H9 (cell line): Measurements from ENCODE around the gene SWAP70. TPM values are rescaled to one million over a fixed set of nuclear protein-coding genes. Genes with fewer than 3 reads are reported as not detected.

Experiments used
- DNase-seq: peaks from one replicate; pipeline ENCODE4 v3.0.0-alpha.2; 2017
- H2AFZ ChIP-seq: one replicate; pipeline ENCODE4 v1.6.1; 2013; ENCODE audit warnings: mild to moderate bottlenecking, low read length, control low read depth, moderate library complexity
- H2AK5ac ChIP-seq: 2 replicates; pipeline ENCODE4 v1.6.1; 2013; ENCODE audit warnings: low read length, control low read depth, mixed read lengths; ENCODE audit not compliant: insufficient read length
- H2BK120ac ChIP-seq: one replicate; pipeline ENCODE4 v1.6.1; 2013; ENCODE audit warnings: low read depth, mild to moderate bottlenecking, low read length, control low read depth, inconsistent platforms; ENCODE audit not compliant: poor library complexity, severe bottlenecking
- H2BK12ac ChIP-seq: 2 replicates; pipeline ENCODE4 v1.6.1; 2013; ENCODE audit warnings: low read length, control low read depth, mixed read lengths, low read depth; ENCODE audit not compliant: insufficient read length
- H2BK15ac ChIP-seq: 2 replicates; pipeline ENCODE4 v1.6.1; 2013; ENCODE audit warnings: low read depth, low read length, control low read depth
- H2BK20ac ChIP-seq: one replicate; pipeline ENCODE4 v1.6.1; 2013; ENCODE audit warnings: low read depth, mild to moderate bottlenecking, low read length, control low read depth, inconsistent platforms; ENCODE audit not compliant: poor library complexity, severe bottlenecking
- H2BK5ac ChIP-seq: 2 replicates; pipeline ENCODE4 v1.6.1; 2013; ENCODE audit warnings: low read length, control low read depth, mixed read lengths; ENCODE audit not compliant: insufficient read length
- H3K14ac ChIP-seq: 2 replicates; pipeline ENCODE4 v1.6.1; 2013; ENCODE audit warnings: low read length, control low read depth; ENCODE audit not compliant: insufficient read depth
- H3K18ac ChIP-seq: 2 replicates; pipeline ENCODE4 v1.6.1; 2013; ENCODE audit warnings: low read depth, mild to moderate bottlenecking, mixed read lengths, low read length, control low read depth; ENCODE audit not compliant: insufficient read length
- H3K23ac ChIP-seq: 2 replicates; pipeline ENCODE4 v1.6.1; 2013; ENCODE audit warnings: low read length, control low read depth, mixed read lengths, low read depth; ENCODE audit not compliant: insufficient read length
- H3K23me2 ChIP-seq: 2 replicates; pipeline ENCODE4 v1.6.1; 2013; ENCODE audit warnings: low read depth, mild to moderate bottlenecking, mixed read lengths, low read length, control low read depth; ENCODE audit not compliant: insufficient read length, poor library complexity, severe bottlenecking
- H3K27ac ChIP-seq: 2 replicates; pipeline ENCODE4 v1.5.1; 2013; ENCODE audit warnings: low read length, control low read depth, mixed read lengths, low read depth; ENCODE audit not compliant: insufficient read length
- H3K27me3 ChIP-seq: 2 replicates; pipeline ENCODE4 v1.6.1; 2013; ENCODE audit warnings: low read length, control low read depth, inconsistent platforms; ENCODE audit not compliant: insufficient read depth
- H3K4ac ChIP-seq: 2 replicates; pipeline ENCODE4 v1.6.1; 2013; ENCODE audit warnings: low read depth, mild to moderate bottlenecking, control low read depth, inconsistent platforms, low read length, moderate library complexity
- H3K4me1 ChIP-seq: 2 replicates; pipeline ENCODE4 v1.6.1; 2013; ENCODE audit warnings: low read length, control low read depth, inconsistent platforms; ENCODE audit not compliant: insufficient read depth
- H3K4me2 ChIP-seq: 2 replicates; pipeline ENCODE4 v1.6.1; 2013; ENCODE audit warnings: low read length, control low read depth, mixed read lengths; ENCODE audit not compliant: insufficient read length, insufficient read depth
- H3K56ac ChIP-seq: 2 replicates; pipeline ENCODE4 v1.6.1; 2013; ENCODE audit warnings: low read depth, mild to moderate bottlenecking, mixed read lengths, low read length, control low read depth; ENCODE audit not compliant: insufficient read length
- H3K79me1 ChIP-seq: 2 replicates; pipeline ENCODE4 v1.6.1; 2013; ENCODE audit warnings: low read depth, mild to moderate bottlenecking, moderate library complexity, low read length, control low read depth, inconsistent platforms; ENCODE audit not compliant: insufficient read depth, poor library complexity, severe bottlenecking
- H3K79me2 ChIP-seq: 2 replicates; pipeline ENCODE4 v1.6.1; 2013; ENCODE audit warnings: low read length, control low read depth, inconsistent platforms; ENCODE audit not compliant: insufficient read depth
- H3K9ac ChIP-seq: 2 replicates; pipeline ENCODE4 v1.6.1; 2013; ENCODE audit warnings: low read length, control low read depth, mixed read lengths; ENCODE audit not compliant: insufficient read length; ENCODE audit errors: extremely low read depth
- H3K9me3 ChIP-seq: one replicate; pipeline ENCODE4 v1.6.1; 2013; ENCODE audit warnings: low read depth, low read length, inconsistent platforms; ENCODE audit not compliant: control insufficient read depth
- H3T11ph ChIP-seq: one replicate; pipeline ENCODE4 v1.6.1; 2013; ENCODE audit warnings: mild to moderate bottlenecking, low read length, control low read depth, inconsistent platforms
- H4K20me1 ChIP-seq: one replicate; pipeline ENCODE4 v1.6.1; 2013; ENCODE audit not compliant: control insufficient read depth, insufficient read length, insufficient read depth
- H4K5ac ChIP-seq: 2 replicates; pipeline ENCODE4 v1.6.1; 2013; ENCODE audit warnings: low read depth, mild to moderate bottlenecking, mixed read lengths, low read length, control low read depth; ENCODE audit not compliant: insufficient read length
- H4K8ac ChIP-seq: replicated peaks from 2 replicates; pipeline ENCODE4 v1.6.1; 2013; ENCODE audit warnings: low read length, control low read depth, mixed read lengths, low read depth; ENCODE audit not compliant: insufficient read length
- H4K91ac ChIP-seq: 2 replicates; pipeline ENCODE4 v1.6.1; 2013; ENCODE audit warnings: low read depth, mild to moderate bottlenecking, moderate library complexity, mixed read lengths, low read length, control low read depth; ENCODE audit not compliant: insufficient read length
- H3K27ac Mint-ChIP-seq, 3 experiments: 2 replicates in 2 of 3; 3 replicates in 1 of 3; pipeline ENCODE4 v1.8.0; 2020 to 2021; ENCODE audit warnings: mixed read lengths in 3 of 3, mild to moderate bottlenecking in 1 of 3, moderate library complexity in 1 of 3
- H3K27me3 Mint-ChIP-seq: 2 replicates; pipeline ENCODE4 v1.8.0; 2021; ENCODE audit warnings: low read depth, mild to moderate bottlenecking, moderate library complexity, mixed read lengths
- H3K36me3 Mint-ChIP-seq, 3 experiments: 2 replicates in 2 of 3; 3 replicates in 1 of 3; pipeline ENCODE4 v1.8.0; 2020 to 2021; ENCODE audit warnings: low read depth in 3 of 3, mixed read lengths in 3 of 3; ENCODE audit not compliant: insufficient read depth in 1 of 3
- H3K4me1 Mint-ChIP-seq, 2 experiments: 2 replicates each; pipeline ENCODE4 v1.8.0; 2020; ENCODE audit warnings: mixed read lengths in 2 of 2
- H3K4me3 Mint-ChIP-seq, 2 experiments: 2 replicates in 1 of 2; 3 replicates in 1 of 2; pipeline ENCODE4 v1.8.0; 2020 to 2021; ENCODE audit warnings: mild to moderate bottlenecking in 2 of 2, mixed read lengths in 2 of 2, moderate library complexity in 1 of 2
- H3K9me3 Mint-ChIP-seq, 2 experiments: 2 replicates in 1 of 2; 3 replicates in 1 of 2; pipeline ENCODE4 v1.8.0; 2020; ENCODE audit warnings: mild to moderate bottlenecking in 2 of 2, mixed read lengths in 2 of 2, moderate library complexity in 1 of 2
- CTCF ChIP-seq: fragments of 200-600 bp; sonication (generic); conservative IDR thresholded peaks from 3 replicates; pipeline ENCODE4 v1.8.0; 2021; ENCODE audit warnings: antibody characterized with exemption, mild to moderate bottlenecking
- WGBS: extraction: QIAGEN DNeasy Blood & Tissue Kit; methylation state at CpG from one replicate; pipeline ENCODE4 v1.1.7; 2013; ENCODE audit warnings: missing lambda C conversion rate, low lambda C conversion rate, mixed read lengths; ENCODE audit not compliant: insufficient read length; ENCODE audit errors: extremely low coverage; 5-methylcytosine and 5-hydroxymethylcytosine counted together
- total RNA-seq: library from RNA; stranded (reverse); gene quantifications from 2 replicates; pipeline ENCODE4 v1.2.1, GENCODE V29; 2021

The SWAP70 gene
- total RNA-seq, 1 experiment from 2014 or later = 34.4 TPM

GRCh38 chr11:9664276-9665171 is 647 bp downstream of the SWAP70 start:
- Histone ChIP-seq H4K8ac (no peak overlapping the region), H3K79me2 (peaks cover 7% of the 10 kb centered on the region; the same call in 1 of the 2 replicates), H3K27ac (no peak overlapping the region), H2BK20ac (no peak overlapping the region), H2BK120ac (no peak overlapping the region), H2AFZ (no peak overlapping the region), H2BK15ac (no peak overlapping the region), H2BK5ac (no peak overlapping the region), H4K5ac (no peak overlapping the region), H3K14ac (peak overlapping the region; percentile 49), H3K9ac (peak overlapping the region; percentile 86), H3T11ph (no peak overlapping the region), H3K27me3 (no peaks in the 10 kb centered on the region), H4K91ac (no peak overlapping the region), H3K4me2 (peak overlapping the region; percentile 61), H3K23me2 (peaks cover 10% of the 10 kb centered on the region), H3K56ac (no peak overlapping the region), H3K4ac (no peak overlapping the region), H2AK5ac (no peak overlapping the region), H3K79me1 (peaks cover 6% of the 10 kb centered on the region), H3K9me3 (no peaks in the 10 kb centered on the region), H2BK12ac (no peak overlapping the region), H3K23ac (no peak overlapping the region), H4K20me1 (no peaks in the 10 kb centered on the region), H3K18ac (peak overlapping the region; percentile 15), H3K4me1 (no peaks in the 10 kb centered on the region)
- Mint-ChIP-seq H3K36me3 (peaks cover 14 to 26% (median 18%) of the 10 kb centered on the region in 3 experiments), H3K9me3 (peaks cover 10 to 12% of the 10 kb centered on the region in 2 experiments), H3K4me3 (peak overlapping the region; percentile 93 to 95), H3K27me3 (peaks cover 12% of the 10 kb centered on the region), H3K4me1 (peaks cover 11 to 24% of the 10 kb centered on the region in 2 experiments), H3K27ac (peak overlapping the region in 2 of 3 experiments; percentile 94 to 96; a peak in 4 of 7 replicates)
- WGBS = no CpG with 5 or more reads among the region's 43 CpGs
- TF ChIP-seq CTCF = no peak
- DNase-seq = peak; percentile 39
